22Rv1 (cell line): ENCODE measurements around the gene SKIDA1.

ENCODE experiments used
- H3K27ac ChIP-seq: fragments of 450-650 bp; 2 replicates; pipeline ENCODE4 v1.5.1; 2017
- ZFX ChIP-seq: fragments of 450-650 bp; IDR thresholded peaks from 2 replicates; pipeline ENCODE4 v1.6.1; 2017; ENCODE audit warnings: antibody characterized with exemption, borderline replicate concordance
- TF ChIP-seq, protein P1 (sequence below): fragments of 450-650 bp; IDR thresholded peaks from 2 replicates; pipeline ENCODE4 v1.5.1; 2017; ENCODE audit warnings: mild to moderate bottlenecking

The SKIDA1 gene

DNA sequence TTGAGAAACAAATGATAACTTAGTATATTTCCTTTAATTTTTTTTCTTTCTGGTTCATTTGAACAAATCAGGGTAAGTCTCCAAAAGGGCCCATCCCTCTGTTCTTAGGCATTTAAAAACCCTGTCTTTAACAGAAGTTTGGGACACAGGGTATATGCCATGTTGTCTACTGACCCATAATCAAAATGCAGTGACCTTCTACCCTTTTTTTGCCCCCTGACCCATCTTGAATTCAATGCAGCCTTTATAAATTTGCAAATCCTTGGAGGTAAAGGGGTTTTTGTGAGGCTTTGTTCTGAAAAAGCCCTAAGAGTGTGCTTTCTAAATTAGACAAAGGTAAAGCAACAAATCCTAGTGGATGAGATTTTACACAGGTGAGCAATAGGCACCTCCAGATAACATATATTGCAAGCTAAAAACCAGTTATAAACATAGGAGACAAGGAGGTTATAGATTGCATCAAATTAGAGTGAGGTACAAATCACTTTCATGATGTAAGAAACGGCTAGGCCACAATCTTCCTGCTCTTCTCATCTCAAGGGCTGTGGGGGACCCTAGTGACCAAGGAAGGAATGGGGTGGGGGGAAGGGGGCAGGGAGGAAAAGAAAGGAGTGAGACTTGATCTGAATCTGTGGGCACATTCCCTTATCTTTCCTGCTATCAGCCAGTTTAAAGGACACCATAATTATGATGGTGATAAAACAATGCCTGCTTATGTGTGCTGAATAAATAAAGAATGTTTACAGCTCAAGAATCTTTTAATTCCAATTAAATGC is 2.7 kb downstream of the SKIDA1 start:
- TF ChIP-seq, protein P1, sequence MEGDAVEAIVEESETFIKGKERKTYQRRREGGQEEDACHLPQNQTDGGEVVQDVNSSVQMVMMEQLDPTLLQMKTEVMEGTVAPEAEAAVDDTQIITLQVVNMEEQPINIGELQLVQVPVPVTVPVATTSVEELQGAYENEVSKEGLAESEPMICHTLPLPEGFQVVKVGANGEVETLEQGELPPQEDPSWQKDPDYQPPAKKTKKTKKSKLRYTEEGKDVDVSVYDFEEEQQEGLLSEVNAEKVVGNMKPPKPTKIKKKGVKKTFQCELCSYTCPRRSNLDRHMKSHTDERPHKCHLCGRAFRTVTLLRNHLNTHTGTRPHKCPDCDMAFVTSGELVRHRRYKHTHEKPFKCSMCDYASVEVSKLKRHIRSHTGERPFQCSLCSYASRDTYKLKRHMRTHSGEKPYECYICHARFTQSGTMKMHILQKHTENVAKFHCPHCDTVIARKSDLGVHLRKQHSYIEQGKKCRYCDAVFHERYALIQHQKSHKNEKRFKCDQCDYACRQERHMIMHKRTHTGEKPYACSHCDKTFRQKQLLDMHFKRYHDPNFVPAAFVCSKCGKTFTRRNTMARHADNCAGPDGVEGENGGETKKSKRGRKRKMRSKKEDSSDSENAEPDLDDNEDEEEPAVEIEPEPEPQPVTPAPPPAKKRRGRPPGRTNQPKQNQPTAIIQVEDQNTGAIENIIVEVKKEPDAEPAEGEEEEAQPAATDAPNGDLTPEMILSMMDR, result no peak
- H3K27ac ChIP-seq, result peak overlapping the region; percentile 99

DNA sequence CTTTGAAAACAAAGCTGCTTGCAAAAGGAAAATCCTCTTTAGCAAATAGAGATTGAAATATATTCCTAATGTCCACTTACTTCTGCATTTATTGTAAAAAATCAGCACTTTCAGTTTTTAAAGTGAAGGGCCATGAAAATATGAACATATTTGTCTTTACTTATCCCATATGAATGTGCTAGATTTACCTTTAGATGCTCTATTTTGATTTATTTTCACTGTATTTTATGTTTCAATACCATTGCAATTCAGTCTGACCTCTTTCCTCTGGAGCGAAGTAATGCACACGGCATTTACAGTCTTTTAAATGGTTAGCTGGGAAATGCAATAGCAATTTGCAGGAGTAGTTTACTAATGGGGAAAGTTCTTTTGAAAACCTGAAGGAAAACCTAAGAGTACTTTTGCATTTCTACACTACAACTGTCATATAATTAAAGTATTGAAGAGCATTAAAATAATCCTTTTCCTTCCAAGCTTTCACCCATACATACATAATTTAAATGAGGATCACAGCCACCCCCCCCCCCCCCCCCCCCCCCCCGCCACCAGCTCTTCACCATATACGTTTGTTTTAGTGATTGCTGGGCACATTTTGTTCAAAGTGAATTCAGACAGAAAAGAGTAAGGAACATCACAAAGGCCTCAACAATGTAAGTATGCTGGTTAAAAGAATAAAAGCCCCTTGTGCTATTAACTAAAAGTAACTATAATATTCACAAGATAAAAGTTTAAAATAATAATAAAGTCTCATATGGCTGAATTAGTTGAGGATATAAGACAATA is 3.5 kb downstream of the SKIDA1 start:
- H3K27ac ChIP-seq, result peak overlapping the region; percentile 99
- TF ChIP-seq ZFX, result no peak
- TF ChIP-seq, protein P1, result no peak

DNA sequence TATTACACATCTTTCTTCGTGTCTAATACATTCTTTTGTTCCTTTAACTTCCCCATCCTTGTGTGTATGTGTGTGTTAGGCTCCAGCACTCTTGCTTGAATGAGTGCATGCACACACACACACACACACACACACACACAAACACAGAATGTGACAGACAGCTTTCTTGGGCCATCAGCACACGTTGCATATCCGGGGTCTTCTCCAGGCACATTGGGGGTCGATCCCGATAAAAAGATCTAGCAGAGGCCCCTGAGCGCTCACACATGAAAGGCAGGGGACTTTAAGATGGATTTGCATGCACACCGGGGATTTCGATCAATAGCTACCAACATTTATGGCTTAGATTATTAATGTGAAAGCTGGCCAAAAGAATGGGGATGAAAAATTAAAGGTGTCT is 4.5 kb downstream of the SKIDA1 start:
- TF ChIP-seq, protein P1, result no peak
- TF ChIP-seq ZFX, result no peak
- peak overlapping the region; percentile 88 for H3K27ac ChIP-seq

DNA sequence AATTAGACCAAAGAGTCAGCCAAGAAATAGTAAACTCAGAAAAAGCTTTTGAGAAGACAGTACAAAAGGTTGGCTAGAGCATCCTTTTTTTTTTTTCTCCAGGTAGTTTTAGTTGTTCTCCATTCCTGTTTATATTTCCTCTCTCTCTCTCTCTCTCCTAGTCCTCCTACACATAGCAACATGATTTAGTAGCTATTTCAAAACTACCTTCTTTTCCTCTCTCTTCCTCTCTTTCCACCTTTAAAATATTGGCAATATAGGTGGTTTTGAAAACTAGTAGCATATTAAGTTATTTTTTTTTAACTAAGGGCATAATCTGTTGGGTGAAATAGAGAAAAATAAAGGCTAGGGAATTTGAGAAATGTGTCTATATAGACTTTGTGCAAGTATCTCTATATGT is 5.0 kb downstream of the SKIDA1 start:
- peak overlapping the region; percentile 88 for H3K27ac ChIP-seq
- TF ChIP-seq, protein P1, result no peak
- TF ChIP-seq ZFX, result no peak

DNA sequence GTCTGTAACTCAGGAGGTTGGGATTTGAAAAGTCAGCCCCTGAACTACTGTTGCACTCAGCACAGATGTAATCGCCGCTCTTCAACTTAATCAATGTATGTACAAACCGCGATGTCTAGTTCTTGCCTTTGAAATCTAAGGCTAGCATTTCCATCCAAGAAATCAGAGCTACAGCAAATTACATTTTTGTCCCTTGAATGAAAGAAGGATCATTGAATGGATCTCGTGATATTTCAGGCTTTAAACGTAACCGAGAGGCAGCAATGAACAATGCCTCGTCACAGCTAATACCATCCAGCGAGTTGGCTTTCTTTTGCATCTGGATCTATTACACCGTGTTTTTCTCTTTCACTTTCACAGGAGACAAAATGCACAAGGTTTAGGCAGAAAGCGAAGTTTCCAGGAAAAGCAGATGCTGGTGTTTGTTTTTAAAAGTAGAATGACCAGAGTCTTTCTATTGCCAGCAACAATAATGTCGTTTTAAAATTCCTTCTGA is 5.5 kb downstream of the SKIDA1 start:
- H3K27ac ChIP-seq, result peak overlapping the region; percentile 88

DNA sequence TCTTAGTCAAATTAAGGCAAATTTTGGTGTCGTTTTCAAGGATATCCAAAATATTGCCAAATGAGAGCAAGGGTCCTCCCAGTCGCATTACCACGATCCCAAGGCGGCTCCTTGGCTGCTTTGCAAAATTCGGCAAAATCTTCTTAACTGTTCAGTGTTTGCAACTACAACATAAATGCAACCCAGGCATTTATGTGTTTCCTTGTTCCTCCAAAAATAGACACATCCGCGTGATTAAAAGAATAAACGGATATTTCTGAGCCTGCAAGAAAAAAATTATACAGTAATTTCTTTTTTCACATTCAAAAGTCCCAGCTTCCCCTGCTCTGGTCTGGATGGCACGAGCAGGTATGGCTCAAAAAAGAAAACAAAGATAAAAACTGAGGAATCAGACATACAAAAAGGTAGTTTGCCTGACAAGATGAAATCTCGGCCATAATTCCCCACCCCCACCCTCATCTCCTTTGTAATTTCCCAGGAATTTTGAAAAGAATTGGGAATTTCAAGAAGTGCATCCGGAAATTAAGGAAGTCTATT is 6.0 kb downstream of the SKIDA1 start:
- TF ChIP-seq ZFX, result no peak
- TF ChIP-seq, protein P1, result no peak
- peak overlapping the region; percentile 88 for H3K27ac ChIP-seq

More for the DNA sequence above, 5.5 kb downstream of the SKIDA1 start:
- TF ChIP-seq, protein P1, result no peak
